KBM-7 (cell line): ENCODE results near the gene ELF1.
"Not testable (repeated sequence)": the region's sequence is repeated elsewhere in the genome, so short reads cannot be mapped to it uniquely, and the experiment has no call there.

ENCODE experiments used
- DNase-seq: peaks from one replicate; pipeline ENCODE4 v3.0.0-alpha.2; 2015
- in situ Hi-C: fragments of 300-500 bp; cut with MboI; formaldehyde crosslinking; loops from 2 replicates; pipeline ENCODE4 v1.14.3; 2020; ENCODE audit warnings: low sequenced_read_pairs, low pct_unique_long_range_greater_than_20kb, mixed read lengths

ELF1 gene

GRCh38 chr13:41049480-41050440, 30.6 kb upstream of the ELF1 start:
- DNase-seq, result no peak
- in situ Hi-C loops, result loop anchor here (25.0 kb wide), 1 partner anchor 262 kb away; the partner anchor contains the start of gene SLC25A15

GRCh38 chr13:41048640-41049039, 29.5 kb upstream of the ELF1 start:
- DNase-seq, result no peak
- in situ Hi-C loops, result loop anchor here (25.0 kb wide), 1 partner anchor 261 kb away; the partner anchor contains the start of gene SLC25A15

- in situ Hi-C loops, result loop anchor here (25.0 kb wide), 1 partner anchor 255 kb away; the partner anchor contains the start of gene SLC25A15
These were observed 23.3 kb upstream of the ELF1 start for GRCh38 chr13:41042419-41042818.

GRCh38 chr13:41040584-41041334, 21.6 kb upstream of the ELF1 start:
- in situ Hi-C loops, result loop anchor here (25.0 kb wide), 1 partner anchor 253 kb away; the partner anchor contains the start of gene SLC25A15
- DNase-seq, result no peak

More at GRCh38 chr13:41042419-41042818, 23.3 kb upstream of the ELF1 start:
- not testable (repeated sequence) for DNase-seq

GRCh38 chr13:41039746-41040145, 20.6 kb upstream of the ELF1 start:
- in situ Hi-C loops, result loop anchor here (25.0 kb wide), 1 partner anchor 252 kb away; the partner anchor contains the start of gene SLC25A15
- no peak for DNase-seq

- DNase-seq, result not testable (repeated sequence)
- in situ Hi-C loops, result loop anchor here (25.0 kb wide), 1 partner anchor 249 kb away; the partner anchor contains the start of gene SLC25A15
These were observed 17.4 kb upstream of the ELF1 start for GRCh38 chr13:41036557-41036956.

- DNase-seq, result no peak
- in situ Hi-C loops, result loop anchor here (25.0 kb wide), 1 partner anchor 248 kb away; the partner anchor contains the start of gene SLC25A15
These were observed 15.8 kb upstream of the ELF1 start for GRCh38 chr13:41034881-41035280.

GRCh38 chr13:41034382-41034781, 15.3 kb upstream of the ELF1 start:
- in situ Hi-C loops, result loop anchor here (25.0 kb wide), 1 partner anchor 247 kb away; the partner anchor contains the start of gene SLC25A15
- DNase-seq, result no peak

GRCh38 chr13:41032691-41033376, 13.7 kb upstream of the ELF1 start:
- in situ Hi-C loops, result loop anchor here (25.0 kb wide), 1 partner anchor 246 kb away; the partner anchor contains the start of gene SLC25A15
- DNase-seq, result no peak

GRCh38 chr13:41029629-41030028, 10.5 kb upstream of the ELF1 start:
- DNase-seq, result peak; percentile 48
- in situ Hi-C loops, result loop anchor here (25.0 kb wide), 1 partner anchor 242 kb away; the partner anchor contains the start of gene SLC25A15

- no peak for DNase-seq
- in situ Hi-C loops, result loop anchor here (25.0 kb wide), 1 partner anchor 241 kb away; the partner anchor contains the start of gene SLC25A15
These were observed 8.9 kb upstream of the ELF1 start for GRCh38 chr13:41028051-41028450.

- DNase-seq, result no peak
- in situ Hi-C loops, result loop anchor here (25.0 kb wide), 1 partner anchor 239 kb away; the partner anchor contains the start of gene SLC25A15
These were observed 7.7 kb upstream of the ELF1 start for GRCh38 chr13:41026788-41027187.

GRCh38 chr13:41025518-41025917, 6.4 kb upstream of the ELF1 start:
- DNase-seq, result no peak
- in situ Hi-C loops, result loop anchor here (25.0 kb wide), 1 partner anchor 238 kb away; the partner anchor contains the start of gene SLC25A15

GRCh38 chr13:41019578-41020347, 647 bp upstream of the ELF1 start:
- DNase-seq, result no peak
- in situ Hi-C loops, result no loop called here

GRCh38 chr13:41018602-41018948, 541 bp downstream of the ELF1 start:
- DNase-seq, result no peak
- in situ Hi-C loops, result no loop called here

- DNase-seq, result peak; percentile 58
- in situ Hi-C loops, result no loop called here
These were observed 1.1 kb downstream of the ELF1 start for GRCh38 chr13:41017817-41018601.

- in situ Hi-C loops, result no loop called here
- DNase-seq, result peak; percentile 60
These were observed 2.0 kb downstream of the ELF1 start for GRCh38 chr13:41017159-41017558.
